MCF 10A (cell line): Measurements from ENCODE around the gene TMC5. TPM values are rescaled to one million over a fixed set of nuclear protein-coding genes. Genes with fewer than 3 reads are reported as not detected.

Experiments
- BruUV-seq: library from RNA; stranded (reverse); fragments of 400-500 nt; replicated peaks from 2 replicates; lab custom pipeline; 2021; lab: Mats Ljungman, UMichigan
- CTCF ChIA-PET: fragments of 300-600 bp; sonication (Branson Sonifier 250); formaldehyde crosslinking; extraction: SDS; loops from one replicate; lab custom pipeline; 2021; ENCODE audit warnings: antibody characterized with exemption, inconsistent platforms; lab: Yijun Ruan, JAX
- POLR2A ChIA-PET: fragments of 300-600, 350-650 bp; sonication (Branson Sonifier 250); formaldehyde crosslinking; extraction: SDS; loops from one replicate; lab custom pipeline; 2020; ENCODE audit warnings: antibody characterized with exemption, inconsistent platforms; lab: Yijun Ruan, JAX
- DNase-seq: peaks from one replicate; pipeline ENCODE4 v3.0.0-alpha.2; 2018; ENCODE audit not compliant: unreplicated experiment
- H3K27ac Mint-ChIP-seq: one replicate; pipeline ENCODE4 v1.8.0; 2022; ENCODE audit warnings: mild to moderate bottlenecking, low read depth, mixed read lengths; ENCODE audit not compliant: unreplicated experiment
- H3K27me3 Mint-ChIP-seq: one replicate; pipeline ENCODE4 v1.8.0; 2022; ENCODE audit warnings: mixed read lengths; ENCODE audit not compliant: insufficient read depth, unreplicated experiment
- H3K36me3 Mint-ChIP-seq: one replicate; pipeline ENCODE4 v1.8.0; 2022; ENCODE audit warnings: mild to moderate bottlenecking, moderate library complexity, mixed read lengths; ENCODE audit not compliant: insufficient read depth, unreplicated experiment
- H3K4me1 Mint-ChIP-seq: one replicate; pipeline ENCODE4 v1.8.0; 2022; ENCODE audit warnings: mixed read lengths; ENCODE audit not compliant: insufficient read depth, unreplicated experiment
- H3K4me3 Mint-ChIP-seq: one replicate; pipeline ENCODE4 v1.8.0; 2022; ENCODE audit warnings: mild to moderate bottlenecking, moderate library complexity, mixed read lengths; ENCODE audit not compliant: unreplicated experiment
- H3K9me3 Mint-ChIP-seq: one replicate; pipeline ENCODE4 v1.8.0; 2022; ENCODE audit warnings: mixed read lengths; ENCODE audit not compliant: unreplicated experiment
- CTCF ChIP-seq: fragments of 200-600 bp; IDR thresholded peaks from one replicate; pipeline ENCODE4 v1.8.0; 2022; ENCODE audit warnings: antibody characterized with exemption, mild to moderate bottlenecking; ENCODE audit not compliant: unreplicated experiment
- intact Hi-C: fragments of 100-400 bp; cut with micrococcal nuclease; formaldehyde crosslinking; loops from 2 replicates; pipeline ENCODE4 v1.14.1; 2022
- total RNA-seq: library from RNA; stranded (reverse); gene quantifications from 2 replicates; pipeline ENCODE4 v1.2.3, GENCODE V29; 2022

Gene TMC5
- total RNA-seq, 1 experiment from 2014 or later = 0.16 TPM

- H3K27me3 Mint-ChIP-seq = no peaks in the 10 kb centered on the region
- TF ChIP-seq CTCF = no peak
- CTCF ChIA-PET = interaction anchor here (0.6 to 14.3 kb wide), 2 partner anchors 38 to 109 kb away, joined by 4 to 328 read pairs; no protein-coding TSS in a partner anchor
These were observed 81.3 kb downstream of the TMC5 start for GRCh38 chr16:19499006-19499405.

GRCh38 chr16:19499481-19499880 is 81.8 kb downstream of the TMC5 start:
- ChIA-PET CTCF (interaction anchor here (0.6 to 14.3 kb wide), 3 partner anchors 38 to 413 kb away, joined by 4 to 328 read pairs (median 55); no protein-coding TSS in a partner anchor), POLR2A (interaction anchor here (1.3 kb wide), 1 partner anchor 102 kb away, joined by 5 read pairs; no protein-coding TSS in a partner anchor)
- peaks cover 58% of the 10 kb centered on the region for H3K36me3 Mint-ChIP-seq
- H3K27me3 Mint-ChIP-seq = no peaks in the 10 kb centered on the region
- peaks cover 8% of the 10 kb centered on the region for H3K4me1 Mint-ChIP-seq
- no peak overlapping the region for H3K4me3 Mint-ChIP-seq
- no peak overlapping the region for H3K27ac Mint-ChIP-seq
- no peak for TF ChIP-seq CTCF
- DNase-seq = no peak
- intact Hi-C loops = no loop called here
- H3K9me3 Mint-ChIP-seq = no peaks in the 10 kb centered on the region
- BruUV-seq = no TSS peak

More at GRCh38 chr16:19499006-19499405, 81.3 kb downstream of the TMC5 start:
- Mint-ChIP-seq H3K4me3 (no peak overlapping the region), H3K27ac (no peak overlapping the region), H3K36me3 (peaks cover 57% of the 10 kb centered on the region), H3K9me3 (no peaks in the 10 kb centered on the region), H3K4me1 (peaks cover 8% of the 10 kb centered on the region)
- peak; percentile 34 for DNase-seq
- intact Hi-C loops = no loop called here
- POLR2A ChIA-PET = interaction anchor here (1.3 kb wide), 1 partner anchor 102 kb away, joined by 5 read pairs; no protein-coding TSS in a partner anchor
- BruUV-seq = no TSS peak

GRCh38 chr16:19502395-19503131 is 84.9 kb downstream of the TMC5 start:
- H3K36me3 Mint-ChIP-seq = peaks cover 76% of the 10 kb centered on the region
- POLR2A ChIA-PET = interaction anchor here (0.7 to 3.5 kb wide), 11 partner anchors 9 to 416 kb away, joined by 3 to 28 read pairs (median 3); partner anchors contain the start of gene GDE1
- peak; percentile 79 for DNase-seq
- CTCF ChIA-PET = interaction anchor here (0.6 to 14.3 kb wide), 43 partner anchors 8 to 528 kb away, joined by 3 to 328 read pairs (median 4); partner anchors contain the start of gene CCP110
- TF ChIP-seq CTCF = peak; percentile 77
- no TSS peak for BruUV-seq
- no peak overlapping the region for H3K4me3 Mint-ChIP-seq
- H3K9me3 Mint-ChIP-seq = no peaks in the 10 kb centered on the region
- intact Hi-C loops = loop anchor here (1.0 to 5.0 kb wide), 3 partner anchors 113 to 416 kb away; partner anchors contain the start of gene SYT17
- no peak overlapping the region for H3K27ac Mint-ChIP-seq
- H3K27me3 Mint-ChIP-seq = no peaks in the 10 kb centered on the region
- peaks cover 17% of the 10 kb centered on the region for H3K4me1 Mint-ChIP-seq
